Measurements from ENCODE around the gene DNAH9. TPM values are rescaled to one million over a fixed set of nuclear protein-coding genes. Genes with fewer than 3 reads are reported as not detected.
"Not testable (repeated sequence)": the region's sequence is repeated elsewhere in the genome, so short reads cannot be mapped to it uniquely, and the experiment has no call there.

Gene DNAH9
- total RNA-seq, 1 donor from 2014 or later = 1.5 TPM

- no peak for DNase-seq (ENCODE audit: low spot score)
Observed at GRCh38 chr17:11917415-11917814, 319.1 kb downstream of the DNAH9 start.

GRCh38 chr17:11921296-11921695, 323.0 kb downstream of the DNAH9 start:
- no peak for DNase-seq (ENCODE audit: low spot score)

- no peak for DNase-seq (ENCODE audit: low spot score)
Observed at GRCh38 chr17:11922638-11923037, 324.4 kb downstream of the DNAH9 start.

DNA sequence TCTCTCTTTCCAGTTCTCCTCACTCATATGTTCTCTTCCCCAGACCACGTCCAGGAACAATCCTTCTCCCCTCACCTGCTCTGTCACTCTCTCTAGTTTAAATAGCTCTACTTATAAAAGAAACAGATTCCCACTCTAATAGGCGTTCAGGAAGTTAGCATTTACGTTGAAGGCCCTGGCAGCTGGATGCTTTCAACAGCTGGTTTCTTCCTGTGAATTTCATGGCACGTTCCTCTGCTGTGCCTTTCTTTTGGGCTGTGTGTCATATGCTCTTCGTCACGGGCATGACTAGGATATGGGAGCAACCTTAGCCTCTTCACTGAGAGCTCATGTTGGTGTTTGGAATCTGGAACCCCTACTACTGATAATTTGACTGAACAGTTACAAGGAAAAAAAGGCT, 325.8 kb downstream of the DNAH9 start:
- DNase-seq (ENCODE audit: low spot score) = no peak

GRCh38 chr17:11925262-11926021, 327.2 kb downstream of the DNAH9 start:
- peak; percentile 46 for DNase-seq (ENCODE audit: low spot score)

- DNase-seq (ENCODE audit: low spot score) = no peak
Observed at GRCh38 chr17:11928436-11928835, 330.2 kb downstream of the DNAH9 start.

- no peak for DNase-seq (ENCODE audit: low spot score)
Observed at GRCh38 chr17:11932337-11932898, 334.1 kb downstream of the DNAH9 start.

GRCh38 chr17:11935734-11936406, 337.6 kb downstream of the DNAH9 start:
- DNase-seq (ENCODE audit: low spot score) = peak; percentile 67

- no peak for DNase-seq (ENCODE audit: low spot score)
Observed at GRCh38 chr17:11940904-11941303, 342.6 kb downstream of the DNAH9 start.

DNA sequence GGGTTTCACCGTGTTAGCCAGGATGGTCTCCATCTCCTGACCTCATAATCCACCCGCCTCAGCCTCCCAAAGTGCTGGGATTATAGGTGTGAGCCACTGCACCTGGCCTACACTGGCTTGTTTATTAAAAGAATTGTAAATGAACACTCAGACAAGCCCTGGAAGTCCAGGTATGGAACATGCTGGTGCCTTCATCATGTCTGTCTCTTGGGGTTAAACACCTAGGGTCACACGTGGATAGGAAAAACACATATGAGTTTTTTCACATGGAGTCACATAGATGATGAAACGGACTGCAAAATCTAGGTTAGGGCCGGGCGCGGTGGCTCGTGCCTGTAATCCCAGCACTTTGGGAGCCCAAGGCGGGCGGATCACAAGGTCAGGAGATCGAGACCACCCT, 344.8 kb downstream of the DNAH9 start:
- DNase-seq (ENCODE audit: low spot score) = not testable (repeated sequence)

- no peak for DNase-seq (ENCODE audit: low spot score)
Observed at GRCh38 chr17:11943759-11944347, 345.6 kb downstream of the DNAH9 start.

DNA sequence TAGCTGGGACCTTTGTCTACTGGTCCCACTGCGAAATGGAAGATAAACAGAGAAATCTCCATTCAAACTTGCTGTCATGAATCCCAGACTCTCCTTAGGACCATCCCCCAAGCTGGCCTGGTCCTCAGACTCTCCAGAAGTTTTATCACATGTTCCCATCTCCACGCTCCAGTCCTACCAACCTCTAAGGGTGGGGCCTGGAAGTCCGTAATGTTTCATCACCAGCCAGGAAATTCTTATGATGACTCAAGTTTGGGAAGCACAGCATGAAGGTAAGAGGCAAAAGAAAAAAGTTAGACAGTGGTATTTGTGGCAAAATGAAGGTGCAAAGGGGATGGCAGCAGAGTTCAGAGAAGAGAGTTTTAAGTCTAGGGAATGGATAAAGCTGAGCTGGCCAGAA, 346.3 kb downstream of the DNAH9 start:
- no peak for DNase-seq (ENCODE audit: low spot score)

- DNase-seq (ENCODE audit: low spot score) = no peak
Observed at GRCh38 chr17:11948789-11949188, 350.5 kb downstream of the DNAH9 start.

GRCh38 chr17:11949571-11949970, 351.3 kb downstream of the DNAH9 start:
- not testable (repeated sequence) for DNase-seq (ENCODE audit: low spot score)

- DNase-seq (ENCODE audit: low spot score) = no peak
Observed at GRCh38 chr17:11950771-11951519, 352.7 kb downstream of the DNAH9 start.

- no peak for DNase-seq (ENCODE audit: low spot score)
Observed at GRCh38 chr17:11952610-11953009, 354.3 kb downstream of the DNAH9 start.

GRCh38 chr17:11953924-11954323, 355.7 kb downstream of the DNAH9 start:
- no peak for DNase-seq (ENCODE audit: low spot score)

GRCh38 chr17:11954936-11955335, 356.7 kb downstream of the DNAH9 start:
- DNase-seq (ENCODE audit: low spot score) = no peak

- no peak for DNase-seq (ENCODE audit: low spot score)
Observed at GRCh38 chr17:11969565-11969964, 371.3 kb downstream of the DNAH9 start.

DNA sequence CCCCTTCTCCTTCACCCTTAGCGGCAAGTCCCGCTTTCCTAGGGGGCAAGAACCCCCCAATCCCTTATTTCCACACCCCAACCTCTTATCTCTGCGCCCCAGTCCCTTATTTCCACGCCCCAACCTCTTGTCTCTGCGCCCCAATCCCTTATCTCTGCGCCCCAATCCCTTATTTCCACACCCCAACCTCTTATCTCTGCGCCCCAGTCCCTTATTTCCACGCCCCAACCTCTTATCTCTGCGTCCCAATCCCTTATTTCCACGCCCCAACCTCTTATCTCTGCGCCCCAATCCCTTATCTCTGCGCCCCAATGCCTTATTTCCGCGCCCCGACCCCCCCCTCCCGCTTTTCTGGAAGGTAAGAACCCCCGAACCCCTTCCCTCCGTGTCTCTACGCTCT, 374.5 kb downstream of the DNAH9 start:
- DNase-seq (ENCODE audit: low spot score) = not testable (repeated sequence)

DNA sequence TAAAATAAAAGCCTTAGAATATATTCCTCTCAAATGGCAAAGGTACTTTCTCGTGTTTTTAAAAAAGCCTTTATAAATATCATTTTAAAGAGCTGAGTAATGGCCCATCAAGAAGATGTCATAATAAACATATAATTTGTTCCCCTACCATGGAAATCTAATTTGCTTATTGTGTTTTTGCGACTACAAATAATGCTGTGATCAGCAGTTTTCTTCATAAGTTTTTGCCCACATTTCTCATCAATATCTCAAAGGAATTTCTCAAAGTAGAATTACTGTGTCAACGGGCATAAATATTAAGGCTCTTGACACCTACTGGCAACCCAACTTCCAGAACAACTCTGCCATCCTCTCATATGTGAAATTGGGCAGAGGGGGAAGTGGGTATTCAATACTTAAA, 381.5 kb downstream of the DNAH9 start:
- no peak for DNase-seq (ENCODE audit: low spot score)

GRCh38 chr17:11980813-11981212, 382.5 kb downstream of the DNAH9 start:
- no peak for DNase-seq (ENCODE audit: low spot score)
